K562 (cell line): ENCODE measurements around the gene C9orf50. TPM values are rescaled to one million over a fixed set of nuclear protein-coding genes. Genes with fewer than 3 reads are reported as not detected.

ENCODE experiments used
- BCLAF1 ChIP-seq, 2 experiments: fragments of 450-650 bp in 1 of 2; IDR thresholded peaks; 2 replicates each; pipeline ENCODE4 v1.6.1; 2011 to 2017; ENCODE audit warnings: low read depth in 2 of 2, antibody characterized with exemption in 1 of 2, borderline replicate concordance in 1 of 2, low read length in 1 of 2, mild to moderate bottlenecking in 1 of 2, mixed read lengths in 1 of 2; ENCODE audit not compliant: control insufficient read depth in 1 of 2
- HOXB6 ChIP-seq: fragments of 250-450 bp; sonication (Bioruptor Pico); IDR thresholded peaks from 2 replicates; pipeline ENCODE4 v1.5.1; 2022; ENCODE audit warnings: mild to moderate bottlenecking, borderline replicate concordance
- MLLT1 ChIP-seq, 2 experiments: fragments of 450-650 bp; IDR thresholded peaks; 2 replicates each; pipeline ENCODE4 v1.6.1; 2016
- NFE2L1 ChIP-seq: fragments of 450-650 bp; IDR thresholded peaks from 2 replicates; pipeline ENCODE4 v1.6.1; 2016; ENCODE audit warnings: missing genetic modification characterization, low read depth, mild to moderate bottlenecking, missing compliant biosample characterization, moderate library complexity, borderline replicate concordance
- SRSF9 ChIP-seq: fragments of 200-400 bp; formaldehyde crosslinking; IDR thresholded peaks from 2 replicates; pipeline ENCODE4 v1.6.1; 2017; ENCODE audit warnings: low read depth, low read length, borderline replicate concordance
- U2AF1 ChIP-seq: fragments of 200-400 bp; formaldehyde crosslinking; optimal IDR thresholded peaks from 2 replicates; pipeline ENCODE3; 2017; ENCODE audit warnings: mild to moderate bottlenecking, low read depth, low read length, moderate library complexity
- polyA plus RNA-seq, 8 experiments: library from polyadenylated mRNA; depleted of rRNA in 4 of 8; stranded (reverse) in 5 of 8; unstranded in 3 of 8; fragments of >200 nt; fragmentation: Nextera tagmentation in 2 of 8; fragmentation: Illumina TruSeq in 1 of 8; extraction: Ambion mirVana in 2 of 8; extraction: Trizol in 1 of 8; gene quantifications; 2 replicates each; pipeline versions ENCODE4 v1.2.1 to v1.2.3, GENCODE V29; 2011 to 2014; ENCODE audit warnings: inconsistent platforms in 1 of 8, missing spikeins in 1 of 8
- total RNA-seq, 7 experiments: library from RNA; depleted of rRNA in 6 of 7; stranded (reverse); fragments of >200 nt in 6 of 7; fragmentation: Illumina TruSeq in 2 of 7; extraction: Trizol in 2 of 7; gene quantifications; 2 replicates each; pipeline versions ENCODE4 v1.2.1 to v1.2.3, GENCODE V29; 2011 to 2021; ENCODE audit warnings: low replicate concordance in 1 of 7

The C9orf50 gene
- total and polyA plus RNA-seq, 9 of the 15 experiments (the other 6 are each of a cell fraction or from before 2014, with no cell fraction given), result not detected

DNA sequence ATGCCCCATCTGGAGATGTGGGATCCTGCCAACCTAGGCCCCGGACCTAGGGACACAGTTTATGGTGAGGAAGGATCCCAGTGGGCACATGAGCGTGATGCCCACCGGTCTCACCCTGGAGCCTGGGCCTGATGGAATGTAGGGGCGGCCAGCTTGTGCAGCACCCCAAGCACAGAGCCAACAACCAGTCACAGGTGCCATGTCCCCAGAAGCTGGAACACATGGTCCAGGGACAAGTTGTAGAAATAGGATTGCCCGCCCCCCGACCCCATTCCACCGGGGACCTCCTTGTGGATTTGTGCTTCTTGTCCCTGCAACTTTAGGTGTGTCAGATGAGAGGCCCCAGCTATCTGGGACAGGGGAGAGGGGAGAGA is 48.9 kb downstream of the C9orf50 start (continued):
- TF ChIP-seq BCLAF1 (IDR thresholded peaks at IDR 0.05; ENCODE audit: borderline replicate concordance in 1 of 2, control insufficient read depth in 1 of 2, low read depth in 2 of 2, low read length in 1 of 2), result no peak
- no peak for TF ChIP-seq NFE2L1
- TF ChIP-seq HOXB6 (CRISPR knock-in tag), result no peak
- no peak for TF ChIP-seq MLLT1 (IDR thresholded peaks at IDR 0.05)
- TF ChIP-seq U2AF1, result no peak
- no peak for TF ChIP-seq SRSF9
